Measurements from ENCODE around the gene ATG3. TPM values are rescaled to one million over a fixed set of nuclear protein-coding genes. Genes with fewer than 3 reads are reported as not detected.

Gene ATG3
- total and polyA plus RNA-seq, 2 of the 8 experiments (the other 6 are each of a cell fraction or from before 2014, with no cell fraction given) = 27.3 to 55.3 TPM

GRCh38 chr3:112561484-112561733 lies 353 bp downstream of the ATG3 start:
- Histone ChIP-seq H3K4me2 (ENCODE audit: insufficient read depth in 1 of 2, low read depth in 2 of 2, low read length in 2 of 2) (peak overlapping the region; percentile 64 to 88), H3K4ac (replicated peaks; ENCODE audit: insufficient read length, low read depth, low read length) (no peak overlapping the region), H4K8ac (ENCODE audit: extremely low read depth, insufficient read depth, low read length) (peak overlapping the region; percentile 42; the same call in 1 of the 2 replicates), H3K23me2 (ENCODE audit: low read depth, low read length) (peaks cover 11% of the 10 kb centered on the region), H3K27ac (ENCODE audit: low read depth, low read length) (peak overlapping the region; percentile 87; the same call in 1 of the 2 replicates), H3K56ac (replicated peaks; ENCODE audit: insufficient read length, low read depth, low read length) (no peak overlapping the region), H3K4me3 (ENCODE audit: extremely low read depth in 1 of 4, insufficient read depth in 2 of 4, low read depth in 3 of 4, low read length in 4 of 4) (peak overlapping the region; percentile 76 to 97 (median 78)), H3K18ac (ENCODE audit: extremely low read depth, low read length) (peak overlapping the region; percentile 95), H2BK12ac (ENCODE audit: low read depth, low read length) (no peak overlapping the region), H3K79me2 (ENCODE audit: control insufficient read depth in 1 of 2, insufficient read depth in 2 of 2, low read length in 2 of 2) (peaks cover 3 to 45% of the 10 kb centered on the region in 2 experiments; a peak in 3 of 4 replicates), H3K9me3 (ENCODE audit: insufficient read depth in 2 of 2, low read depth in 1 of 2, low read length in 1 of 2) (no peaks in the 10 kb centered on the region), H3K4me1 (replicated peaks in 1 of 4; ENCODE audit: control insufficient read depth in 3 of 4, insufficient read depth in 4 of 4, low read length in 3 of 4) (no peaks in the 10 kb centered on the region; a peak in 1 of 7 replicates), H3K36me3 (ENCODE audit: control insufficient read depth in 2 of 4, insufficient read depth in 4 of 4, low read length in 3 of 4) (peaks cover 0 to 9% (median 0%) of the 10 kb centered on the region in 4 experiments; a peak in 3 of 8 replicates), H2BK15ac (ENCODE audit: low read length) (no peak overlapping the region; the same call in 1 of the 2 replicates), H2BK5ac (ENCODE audit: low read depth, low read length) (peak overlapping the region; percentile 96; the same call in 1 of the 2 replicates), H2AK5ac (ENCODE audit: low read depth, low read length) (no peak overlapping the region), H4K91ac (replicated peaks; ENCODE audit: insufficient read length, low read length) (no peak overlapping the region), H4K20me1 (replicated peaks in 1 of 2; ENCODE audit: control insufficient read depth in 1 of 2, insufficient read depth in 2 of 2, low read length in 2 of 2) (no peaks in the 10 kb centered on the region), H3K23ac (ENCODE audit: insufficient read length) (no peak overlapping the region), H2BK120ac (replicated peaks; ENCODE audit: low read depth, low read length) (no peak overlapping the region), H2BK20ac (ENCODE audit: low read length) (no peak overlapping the region), H4K5ac (ENCODE audit: insufficient read length, low read depth, low read length) (peak overlapping the region; percentile 44), H3K14ac (ENCODE audit: insufficient read length) (no peak overlapping the region), H3K27me3 (replicated peaks in 1 of 4; ENCODE audit: control insufficient read depth in 3 of 4, extremely low read depth in 1 of 4, insufficient read depth in 3 of 4, low read length in 3 of 4) (no peaks in the 10 kb centered on the region), H3K79me1 (ENCODE audit: low read depth, low read length) (no peaks in the 10 kb centered on the region), H2AFZ (ENCODE audit: low read length) (peak overlapping the region; percentile 90), H3K9ac (replicated peaks in 1 of 4; ENCODE audit: extremely low read depth in 1 of 4, low read depth in 3 of 4, low read length in 3 of 4) (peak overlapping the region; percentile 49 to 87 (median 78); a peak in 6 of 7 replicates)
- WGBS, 2 experiments (ENCODE audit: extremely low coverage in 1 of 2, insufficient coverage in 1 of 2, insufficient read length in 1 of 2, insufficient replicate concordance in 2 of 2, low coverage in 1 of 2, low lambda C conversion rate in 2 of 2, missing lambda C conversion rate in 1 of 2) = 0% methylated on average over 13 of the region's 29 CpGs; no CpG with 5 or more reads in 1 of the 2 experiments
- DNase-seq (ENCODE audit: low read depth in 1 of 2, low spot score in 2 of 2) = no peak
- CTCF ChIA-PET (ENCODE audit: partially characterized antibody) = no interaction called here
- FAIRE-seq = no peak
- POLR2A ChIA-PET (ENCODE audit: partially characterized antibody) = interaction anchor here (0.6 to 1.5 kb wide), 8 partner anchors 9 to 457 kb away, joined by 3 to 6 read pairs (median 3); partner anchors contain the start of gene GTPBP8
- TF ChIP-seq HDAC2 (IDR thresholded peaks at IDR 0.05; ENCODE audit: borderline replicate concordance in 1 of 2, low read depth in 2 of 2, low read length in 2 of 2) = peak in 1 of 2 experiments; percentile 96; a peak in 2 of 4 replicates
- no peak for TF ChIP-seq JUND (IDR thresholded peaks at IDR 0.05; ENCODE audit: low read length)
- TF ChIP-seq SIX5 (IDR thresholded peaks at IDR 0.05; ENCODE audit: low read depth, low read length) = no peak
- TF ChIP-seq RAD21 (IDR thresholded peaks at IDR 0.05 in 1 of 2, conservative IDR thresholded peaks at IDR 0.05 in 1 of 2; ENCODE audit: low read depth in 2 of 2, low read length in 2 of 2) = no peak
- no peak for TF ChIP-seq POLR2A (IDR thresholded peaks at IDR 0.05; ENCODE audit: control extremely low read depth in 1 of 2, low read depth in 2 of 2, low read length in 2 of 2)
- TF ChIP-seq CTBP2 (IDR thresholded peaks at IDR 0.05; ENCODE audit: borderline replicate concordance, insufficient read depth, insufficient read length, low read length) = peak; percentile 35
- no peak for TF ChIP-seq EGR1 (IDR thresholded peaks at IDR 0.05; ENCODE audit: borderline replicate concordance, low read depth, low read length)
- no peak for TF ChIP-seq JUN (IDR thresholded peaks at IDR 0.05; ENCODE audit: low read depth, low read length)
- no peak for TF ChIP-seq FOSL1 (IDR thresholded peaks at IDR 0.05; ENCODE audit: insufficient read depth, low read depth, low read length)
- TF ChIP-seq SUZ12 (IDR thresholded peaks at IDR 0.05; ENCODE audit: low read length) = no peak
- TF ChIP-seq ATF2 (IDR thresholded peaks at IDR 0.05; ENCODE audit: low read length) = no peak
- peak; percentile 21; the same call in 1 of the 2 replicates for TF ChIP-seq TAF1 (IDR thresholded peaks at IDR 0.05; ENCODE audit: low read depth, low read length)
